DOHH2 (cell line): Measurements from ENCODE around the gene CR1L.

Experiments used
- CTCF ChIP-seq: fragments of 200-600 bp; sonication (generic); IDR thresholded peaks from one replicate; pipeline ENCODE4 v1.5.1; 2014; ENCODE audit warnings: antibody characterized with exemption, mild to moderate bottlenecking, low read depth, low read length; ENCODE audit not compliant: poor library complexity, severe bottlenecking
- EZH2phosphoT487 ChIP-seq: fragments of 200-600 bp; sonication (generic); IDR thresholded peaks from 2 replicates; pipeline ENCODE4 v1.6.1; 2017; ENCODE audit warnings: borderline replicate concordance, mild to moderate bottlenecking, antibody characterized with exemption, low read length, moderate library complexity, mixed read lengths

DNA sequence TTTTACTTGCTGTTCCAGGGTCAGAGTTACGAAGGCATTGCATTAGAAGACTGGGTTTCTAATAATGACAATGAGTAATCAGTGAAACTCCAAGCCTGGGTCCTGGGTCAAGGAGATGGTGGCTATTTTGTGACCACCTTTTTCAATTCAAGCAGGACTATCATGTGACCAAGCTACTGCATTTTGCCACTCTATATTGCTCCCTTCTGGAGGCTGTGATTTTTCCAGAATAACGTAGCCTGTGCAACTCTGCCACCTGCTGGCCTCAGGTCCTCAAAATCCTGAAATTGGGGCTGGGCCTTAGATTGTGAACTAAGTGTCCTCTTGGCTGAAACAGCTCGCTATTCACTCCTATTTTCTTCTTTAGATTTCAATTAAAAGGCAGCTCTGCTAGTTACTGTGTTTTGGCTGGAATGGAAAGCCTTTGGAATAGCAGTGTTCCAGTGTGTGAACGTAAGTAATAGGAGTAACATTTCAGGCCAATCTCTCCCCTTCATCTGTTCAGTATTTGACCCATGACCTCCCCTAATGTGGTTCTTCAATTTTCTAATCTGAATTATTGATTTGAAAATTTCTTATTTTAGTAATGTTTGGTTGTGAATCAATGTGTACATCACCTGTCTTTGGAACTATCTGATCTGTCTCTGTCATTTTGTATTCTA lies 54.0 kb downstream of the CR1L start:
- TF ChIP-seq CTCF (peak; percentile 76), EZH2phosphoT487 (no peak)
